Epithelial cell of proximal tubule (primary cell): ENCODE results near the gene NCAPH2. TPM values are rescaled to one million over a fixed set of nuclear protein-coding genes. Genes with fewer than 3 reads are reported as not detected.

Experiments used
- DNase-seq: peaks from one replicate; pipeline ENCODE4 v3.0.0-alpha.2; 2011; ENCODE audit warnings: low read depth
- H3K4me3 ChIP-seq: 2 replicates; pipeline ENCODE4 v1.5.1; 2011; ENCODE audit warnings: low read depth, mild to moderate bottlenecking, low read length
- CTCF ChIP-seq: conservative IDR thresholded peaks from 2 replicates; pipeline ENCODE4 v1.5.1; 2012; ENCODE audit warnings: low read depth, mild to moderate bottlenecking, low read length
- total RNA-seq: library from RNA; depleted of rRNA; stranded (reverse); fragments of >200 nt; gene quantifications from 2 replicates; pipeline ENCODE4 v1.2.3, GENCODE V29; 2015

Gene NCAPH2
- total RNA-seq, 1 donor from 2014 or later, result 69.3 TPM

DNA sequence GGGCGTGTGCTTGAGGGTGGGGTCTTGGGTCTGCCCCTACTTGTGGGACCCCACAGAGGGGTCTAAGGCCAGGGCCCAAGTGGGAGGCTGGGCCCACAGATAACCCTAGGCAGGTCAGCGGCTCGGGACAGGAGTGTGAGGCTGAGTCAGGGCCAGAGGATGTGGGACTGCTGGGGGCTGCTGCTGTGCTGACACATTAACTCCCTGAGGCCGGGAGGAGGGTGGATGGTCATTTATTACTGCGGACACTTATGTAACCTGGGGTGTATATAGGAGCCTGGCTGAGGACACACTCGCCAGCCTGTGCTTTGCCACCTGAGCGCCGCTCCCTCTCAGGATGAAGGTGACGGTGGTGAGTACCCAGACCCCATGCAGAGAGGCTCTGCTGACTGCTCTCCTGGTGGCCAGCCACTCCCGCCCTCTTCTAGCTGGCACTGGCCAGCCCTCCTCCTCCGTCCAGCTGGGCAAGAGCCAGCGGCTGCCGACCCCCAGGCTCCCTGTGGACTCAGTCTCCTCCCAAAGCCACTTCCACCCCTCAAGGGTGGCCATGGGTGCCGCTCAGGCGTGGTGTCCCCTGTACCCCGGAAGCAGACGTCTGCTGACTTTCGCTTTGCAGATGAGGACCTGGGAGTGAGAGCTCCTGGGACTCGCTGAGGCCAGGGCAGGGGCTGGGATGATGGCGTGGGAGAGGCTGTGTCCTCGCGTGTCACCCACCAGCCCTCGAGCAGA lies 21.3 kb upstream of the NCAPH2 start, which contains the start of gene MIOX:
TSS of gene MIOX (plus strand) at position 299 of the 729 bp plus-strand sequence. CDS start at position 338, 39 bp downstream.
- DNase-seq, result no peak
- H3K4me3 ChIP-seq, result peak within 1 kb of the TSS; percentile 58
- TF ChIP-seq CTCF, result no peak

DNA sequence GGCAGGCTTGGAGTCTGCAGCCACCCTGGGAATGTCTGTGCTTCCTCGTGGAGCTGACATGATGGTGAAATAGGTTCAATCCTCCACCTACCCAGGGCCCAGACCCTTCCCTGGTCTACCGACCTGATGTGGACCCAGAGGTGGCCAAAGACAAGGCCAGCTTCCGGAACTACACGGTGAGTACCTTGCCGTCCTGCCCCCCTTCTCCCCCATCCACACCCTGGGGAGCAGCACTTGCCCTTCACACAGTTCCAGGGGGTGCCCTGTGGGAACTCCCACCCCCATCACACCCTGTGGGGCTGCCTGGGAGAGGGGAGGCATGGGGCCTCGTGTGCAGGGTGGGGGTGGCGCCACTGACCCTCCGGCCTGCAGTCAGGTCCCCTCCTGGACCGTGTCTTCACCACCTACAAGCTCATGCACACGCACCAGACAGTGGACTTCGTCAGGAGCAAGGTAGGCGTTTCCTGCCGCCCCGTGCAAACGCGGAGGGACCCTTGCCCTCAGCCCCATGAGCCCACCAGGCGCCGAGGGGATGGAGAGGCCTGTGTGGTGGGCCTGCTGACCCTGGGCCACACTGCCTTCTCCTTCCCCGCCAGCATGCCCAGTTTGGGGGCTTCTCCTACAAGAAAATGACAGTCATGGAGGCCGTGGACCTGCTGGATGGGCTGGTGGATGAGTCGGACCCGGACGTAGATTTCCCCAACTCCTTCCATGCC lies 20.6 kb upstream of the NCAPH2 start:
- TF ChIP-seq CTCF, result no peak
- peak overlapping the region; percentile 58 for H3K4me3 ChIP-seq
- DNase-seq, result no peak

- H3K4me3 ChIP-seq, result peak overlapping the region; percentile 58
- no peak for TF ChIP-seq CTCF
- DNase-seq, result no peak
These were observed 19.9 kb upstream of the NCAPH2 start for GRCh38 chr22:50488006-50488677.

DNA sequence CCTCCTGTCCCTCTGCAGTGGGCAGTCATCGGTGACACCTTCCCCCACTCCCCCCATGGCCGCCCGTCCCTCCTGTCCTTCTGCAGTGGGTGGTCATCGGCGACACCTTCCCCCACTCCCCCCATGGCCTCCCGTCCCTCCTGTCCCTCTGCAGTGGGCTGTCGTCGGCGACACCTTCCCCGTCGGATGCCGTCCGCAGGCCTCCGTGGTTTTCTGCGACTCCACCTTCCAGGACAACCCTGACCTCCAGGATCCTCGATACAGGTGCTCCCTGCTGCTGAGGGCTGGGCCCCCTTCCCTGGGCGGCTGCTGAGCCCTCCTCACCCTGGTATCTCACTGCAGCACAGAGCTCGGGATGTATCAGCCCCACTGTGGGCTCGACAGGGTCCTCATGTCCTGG lies 19.1 kb upstream of the NCAPH2 start:
- no peak for DNase-seq
- TF ChIP-seq CTCF, result no peak

DNA sequence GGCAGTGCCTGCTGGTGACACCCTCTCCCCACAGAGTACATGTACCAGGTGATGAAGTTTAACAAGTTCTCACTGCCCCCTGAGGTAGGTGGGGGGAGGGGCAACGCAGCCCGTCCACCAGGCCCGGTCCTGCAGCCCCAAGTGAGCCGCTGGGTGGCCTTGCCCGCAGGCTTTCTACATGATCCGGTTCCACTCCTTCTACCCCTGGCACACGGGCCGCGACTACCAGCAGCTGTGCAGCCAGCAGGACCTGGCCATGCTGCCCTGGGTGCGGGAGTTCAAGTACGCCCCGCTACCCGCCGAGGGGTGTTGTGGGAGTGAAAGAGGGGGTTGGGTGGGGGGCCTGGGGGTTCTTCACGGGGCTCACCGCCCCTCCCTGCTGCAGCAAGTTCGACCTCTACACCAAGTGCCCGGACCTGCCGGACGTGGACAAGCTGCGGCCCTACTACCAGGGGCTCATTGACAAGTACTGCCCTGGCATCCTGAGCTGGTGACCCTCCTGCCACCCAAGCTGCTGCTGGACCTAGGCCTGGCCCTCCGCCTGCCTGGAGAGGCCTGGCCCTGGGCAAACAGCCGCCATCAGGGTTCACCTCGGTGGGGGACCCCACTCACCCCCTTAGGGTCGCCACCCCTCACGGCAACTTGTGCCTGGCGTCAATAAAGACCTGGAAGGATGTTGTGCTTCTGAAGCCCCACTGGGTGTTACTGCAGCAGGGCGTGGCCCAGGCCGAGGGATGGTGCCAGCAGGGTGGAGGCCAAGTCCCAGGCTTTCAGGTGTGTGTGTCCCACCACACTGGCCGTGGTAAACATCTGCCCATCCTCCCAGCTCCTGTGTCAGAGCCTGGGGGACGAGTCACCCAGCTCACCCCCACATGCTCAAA lies 18.4 kb upstream of the NCAPH2 start:
- H3K4me3 ChIP-seq, result no peak overlapping the region
- DNase-seq, result no peak
- no peak for TF ChIP-seq CTCF

More for the DNA sequence above, 19.1 kb upstream of the NCAPH2 start:
- H3K4me3 ChIP-seq, result no peak overlapping the region

DNA sequence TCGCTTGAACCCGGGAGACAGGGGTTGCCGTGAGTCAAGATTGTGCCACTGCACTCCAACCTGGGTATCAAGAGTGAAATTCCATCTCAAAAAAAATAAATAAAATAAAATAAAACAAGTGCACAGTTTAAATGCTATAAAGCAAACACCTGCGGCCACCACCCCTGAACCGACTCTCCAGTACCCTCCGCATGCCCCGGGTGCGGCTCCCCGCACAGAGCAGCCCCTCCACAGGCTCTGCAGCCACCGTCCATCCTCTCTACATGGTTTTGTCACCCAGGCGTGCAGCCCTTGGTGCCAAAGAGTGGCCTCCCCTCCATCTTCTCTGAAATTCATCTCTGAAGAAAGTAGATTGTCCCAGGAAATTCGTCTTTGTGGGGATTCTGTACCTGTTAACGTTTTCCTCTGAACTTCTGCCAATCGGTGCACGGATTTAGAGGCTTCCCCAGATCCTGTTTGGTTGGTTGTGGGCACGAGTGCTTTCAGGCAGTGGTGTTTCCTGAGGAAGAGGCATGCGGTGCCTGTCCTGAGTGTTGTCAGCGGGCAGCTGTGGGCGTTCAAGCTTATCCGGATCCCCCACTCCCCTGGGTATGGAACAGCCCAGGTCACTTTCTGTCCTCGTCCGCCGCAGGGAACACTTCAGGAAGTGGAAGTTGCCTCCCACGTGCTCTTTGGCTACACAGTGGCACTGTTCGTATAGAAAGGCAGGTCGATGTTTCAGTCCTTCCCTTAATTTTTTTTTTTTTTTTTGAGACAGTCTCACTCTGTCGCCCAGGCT lies 17.3 kb upstream of the NCAPH2 start:
- DNase-seq, result no peak
- no peak for TF ChIP-seq CTCF
- no peak overlapping the region for H3K4me3 ChIP-seq
